Stimulated activated CD4-positive, alpha-beta T cell treated with anti-CD3 and anti-CD28 coated beads, Interleukin-12 subunit alpha, Interleukin-12 subunit beta, amount 100 ng/mL, for 4 hours (primary cell): ENCODE results near the gene CIAO2B.
"Not testable (repeated sequence)": the region's sequence is repeated elsewhere in the genome, so short reads cannot be mapped to it uniquely, and the experiment has no call there.

Experiments used
- DNase-seq: peaks from one replicate; pipeline ENCODE4 v3.0.0-alpha.2; 2020

The CIAO2B gene

DNA sequence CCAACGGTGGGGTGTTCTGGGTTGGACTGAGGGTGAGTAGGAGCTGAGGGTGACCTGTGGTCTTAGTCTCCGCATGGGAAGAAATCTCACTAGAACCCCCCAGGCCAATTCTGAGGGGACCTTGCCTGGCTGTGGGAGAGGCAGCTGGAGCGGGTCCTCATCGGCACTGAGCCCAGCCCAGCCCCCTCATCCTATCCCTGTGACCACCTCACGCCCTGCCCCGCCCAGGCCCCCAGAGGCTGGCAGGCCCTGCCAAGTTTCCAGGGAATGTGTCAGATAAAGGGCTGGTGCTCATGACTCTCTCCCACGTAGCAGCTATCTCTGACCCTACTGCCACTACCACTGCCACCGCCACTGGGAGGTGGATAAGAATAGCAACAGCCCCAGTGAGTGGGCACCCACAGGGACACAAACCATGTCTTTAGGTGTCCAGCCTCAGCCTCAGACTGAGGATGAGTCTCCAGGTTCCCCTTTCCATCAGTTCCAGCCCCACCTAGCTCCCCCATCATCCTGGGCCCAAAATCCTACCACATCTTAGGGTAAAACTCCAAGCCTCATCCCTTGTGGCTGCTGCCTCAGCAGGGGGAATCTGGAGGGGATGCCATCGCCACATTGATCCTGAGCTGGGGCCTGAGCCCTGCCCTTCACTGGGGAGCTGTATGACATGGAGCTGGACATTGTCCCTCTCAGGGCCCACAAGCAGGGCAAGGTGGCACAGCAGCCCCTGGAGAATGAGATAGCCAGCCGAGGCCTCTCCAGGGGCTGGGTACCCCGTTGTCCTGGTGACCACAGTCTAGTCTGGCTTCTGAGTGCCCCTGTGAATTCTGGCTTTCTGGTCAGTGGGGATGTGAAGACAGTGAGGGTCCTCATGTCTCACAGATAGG, 30.4 kb downstream of the CIAO2B start:
- DNase-seq: no peak

DNA sequence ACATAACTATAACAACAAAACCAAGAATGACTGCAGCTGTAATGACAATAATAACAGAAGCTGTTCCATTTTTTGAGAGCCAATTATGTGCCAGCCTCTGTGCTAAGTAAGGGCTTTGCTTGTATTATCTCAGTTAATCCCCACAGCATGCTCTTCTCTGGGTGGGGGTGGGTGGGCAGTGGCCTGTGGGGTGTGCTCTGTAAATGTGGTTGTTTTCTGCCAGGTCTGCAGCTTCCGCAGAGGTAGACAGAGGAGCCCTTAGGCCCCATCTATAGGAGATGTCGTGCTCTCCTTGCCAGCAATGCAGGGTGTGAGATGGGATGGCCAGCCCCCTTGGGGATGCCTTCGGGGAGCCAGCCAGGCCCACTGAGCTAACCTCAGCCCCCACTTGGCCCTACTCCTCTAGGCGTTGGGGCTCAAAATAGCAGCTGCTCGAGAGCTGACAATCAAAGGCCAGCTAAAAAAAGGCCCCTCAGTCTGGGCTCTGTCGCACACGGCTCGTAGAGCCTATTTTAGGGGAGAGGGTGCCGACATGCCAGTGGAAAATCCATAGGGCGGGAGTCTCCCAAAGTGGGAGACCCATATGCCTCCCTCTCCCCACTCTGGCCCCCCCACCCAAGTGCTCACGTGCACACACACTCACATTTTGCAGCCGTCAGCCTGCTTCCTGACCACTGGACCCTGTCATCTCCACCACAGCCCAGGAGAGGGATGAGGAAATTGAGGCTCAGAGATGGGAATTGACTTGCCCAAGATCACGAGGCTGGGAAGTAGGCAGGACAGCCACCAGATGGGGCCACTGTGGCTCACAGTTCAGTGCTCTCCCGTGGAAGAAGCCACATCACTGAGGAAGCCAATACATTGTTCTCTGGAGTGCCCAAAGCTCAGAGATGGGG, 31.3 kb downstream of the CIAO2B start:
- DNase-seq: no peak

DNA sequence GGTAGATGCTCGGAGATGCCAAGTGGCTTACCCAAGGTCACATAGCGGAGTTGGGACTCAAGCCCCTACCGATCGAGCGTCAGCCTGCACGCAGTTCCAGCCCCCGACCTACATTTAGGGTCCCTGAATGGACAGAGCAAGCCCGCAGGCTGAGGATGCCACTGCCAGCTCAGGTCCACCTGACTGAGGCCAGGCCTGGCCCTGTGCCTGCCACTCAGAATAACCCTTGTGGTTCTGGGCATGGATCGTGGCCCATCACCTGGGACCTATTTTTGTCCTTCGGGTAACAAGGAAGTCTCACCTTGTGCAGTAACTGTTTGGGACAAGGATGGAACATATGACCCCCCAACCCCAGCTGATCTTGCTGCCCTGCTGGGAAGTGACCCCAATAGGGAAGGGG, 32.6 kb downstream of the CIAO2B start:
- no peak for DNase-seq

DNA sequence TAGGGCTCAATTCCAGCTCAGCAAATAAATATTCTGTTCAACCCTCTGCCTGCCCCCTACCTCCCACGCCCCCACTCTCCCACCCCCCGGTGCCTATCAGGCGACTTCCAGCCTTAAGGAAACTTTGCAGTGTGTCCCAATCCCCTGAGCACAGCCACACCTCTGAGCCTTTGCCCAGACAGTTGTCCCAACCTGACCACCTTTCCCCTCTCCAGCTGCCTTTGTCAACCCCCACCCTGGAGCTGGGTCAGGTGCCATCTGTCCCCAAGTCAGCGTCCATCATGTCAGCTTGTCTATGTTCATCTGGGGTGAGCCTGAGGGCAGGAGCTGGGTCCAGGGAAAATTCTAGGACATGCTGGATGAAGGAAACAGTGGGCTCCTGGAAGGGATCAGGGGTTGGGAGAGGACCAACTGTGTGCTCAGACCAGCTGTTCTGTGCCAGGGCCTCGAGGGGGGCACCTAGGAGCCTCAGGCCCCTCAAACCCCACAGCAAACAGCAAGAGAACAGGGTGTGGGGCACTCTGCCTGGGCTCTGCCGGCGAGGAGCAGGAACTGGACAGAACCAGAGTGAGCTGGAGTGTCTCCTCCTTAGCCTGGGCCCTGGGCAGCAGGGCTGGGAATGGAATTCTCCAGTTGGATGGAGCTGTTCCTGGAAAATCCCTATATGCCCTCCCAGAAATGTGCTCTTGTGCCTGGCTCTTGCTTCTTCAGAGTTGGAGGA, 33.3 kb downstream of the CIAO2B start:
- DNase-seq: no peak

DNA sequence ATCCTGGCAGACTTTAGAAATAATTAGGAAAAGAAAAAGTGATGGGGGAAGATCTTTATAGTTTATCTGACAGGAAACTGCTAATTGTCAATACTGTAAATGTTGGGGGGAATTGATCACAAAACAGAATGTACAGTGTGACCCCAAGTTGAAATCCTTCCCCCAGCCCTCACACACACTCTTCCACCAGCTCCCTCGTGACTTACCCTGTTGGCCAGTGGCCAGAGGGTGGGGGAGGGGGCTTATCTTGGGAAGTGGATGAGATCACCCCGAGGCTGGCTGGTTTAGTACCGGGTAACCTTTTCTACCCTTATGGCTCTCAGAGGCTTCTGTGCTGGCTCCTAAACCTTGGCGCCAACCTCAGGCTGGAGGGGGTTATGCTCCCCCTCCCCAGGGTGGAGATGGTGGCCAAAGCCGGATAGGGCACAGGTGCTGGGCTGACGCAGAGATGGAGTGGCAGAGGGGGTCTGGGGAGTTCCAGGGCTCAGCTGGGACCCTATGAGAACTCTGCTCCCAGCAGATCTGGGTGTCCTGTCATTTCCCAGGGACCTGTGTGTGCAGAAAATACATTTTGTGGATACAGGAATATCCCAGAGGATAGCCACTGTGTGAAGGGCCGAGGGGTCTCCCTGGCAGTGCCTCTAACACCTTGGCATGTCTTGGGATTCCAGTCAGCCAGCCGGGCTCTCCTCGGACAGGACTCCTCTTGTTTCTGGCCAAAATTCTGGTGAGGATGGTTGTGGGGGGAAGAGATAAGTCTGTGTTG, 34.1 kb downstream of the CIAO2B start:
- DNase-seq: no peak

DNA sequence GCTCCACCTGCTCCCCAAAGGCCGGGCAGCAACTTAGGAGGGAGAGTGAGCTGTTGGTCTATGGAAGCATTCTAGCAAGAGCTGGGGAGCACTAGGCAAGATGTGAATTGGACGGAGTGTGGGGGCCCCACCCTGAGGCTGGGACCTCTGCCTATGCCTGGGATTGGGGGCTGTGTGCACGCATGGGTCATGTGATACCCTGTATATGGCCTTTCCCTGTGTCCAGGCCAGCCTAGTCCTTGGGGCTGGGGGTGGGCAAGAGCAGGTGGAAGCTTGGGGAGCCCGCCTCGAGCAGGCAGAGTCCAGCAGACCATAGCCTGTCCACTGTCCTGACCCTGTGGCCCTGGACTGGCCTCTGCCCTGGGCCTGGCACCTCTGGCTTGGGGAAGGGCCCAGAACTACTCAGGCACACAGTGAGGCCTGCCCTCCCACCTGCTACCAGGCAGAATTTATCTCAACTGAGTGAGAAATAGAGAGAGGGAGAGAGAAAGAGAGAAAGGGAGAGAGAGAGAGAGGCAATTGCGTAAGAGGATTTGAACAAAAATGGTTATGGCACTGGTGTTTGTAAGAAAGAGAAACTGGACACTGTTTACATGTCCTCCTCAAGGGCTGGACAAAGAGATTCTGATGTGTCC, 34.8 kb downstream of the CIAO2B start:
- no peak for DNase-seq

DNA sequence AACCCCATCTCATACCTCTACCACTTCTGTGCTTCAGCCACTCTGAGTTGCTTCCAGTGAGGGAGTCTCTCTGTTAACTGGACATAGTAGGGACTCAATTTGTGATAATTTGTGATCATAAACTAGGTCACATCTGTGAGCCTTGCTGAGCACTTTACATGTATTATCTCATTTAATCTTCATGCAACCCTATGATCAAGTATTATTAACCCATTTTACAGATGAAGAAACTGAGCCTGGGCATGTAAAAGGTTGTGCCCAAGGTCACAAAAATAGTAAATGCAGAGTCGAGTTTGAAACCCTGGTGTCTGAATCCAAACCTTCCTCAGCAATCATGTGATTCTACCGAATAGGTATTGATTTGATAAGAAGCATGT, 35.3 kb downstream of the CIAO2B start:
- no peak for DNase-seq

DNA sequence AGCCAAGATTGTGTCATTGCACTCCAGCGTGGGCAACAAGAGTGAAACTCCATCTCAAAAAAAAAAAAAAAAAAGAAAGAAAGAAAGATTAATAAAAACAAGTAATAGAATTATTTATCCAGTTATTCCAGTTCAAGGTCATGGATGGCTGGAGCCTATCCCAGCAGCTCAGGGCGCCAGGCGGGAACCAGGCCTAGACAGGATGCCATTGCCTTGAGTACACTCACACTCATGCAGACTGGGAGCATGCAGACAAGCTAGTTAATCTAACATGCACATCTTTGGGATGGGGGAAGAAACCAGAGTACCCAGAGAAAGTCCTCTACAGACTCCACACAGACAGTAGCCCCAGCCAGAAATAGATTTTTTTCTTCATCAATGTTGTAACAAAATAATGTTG, 36.0 kb downstream of the CIAO2B start:
- DNase-seq: no peak

DNA sequence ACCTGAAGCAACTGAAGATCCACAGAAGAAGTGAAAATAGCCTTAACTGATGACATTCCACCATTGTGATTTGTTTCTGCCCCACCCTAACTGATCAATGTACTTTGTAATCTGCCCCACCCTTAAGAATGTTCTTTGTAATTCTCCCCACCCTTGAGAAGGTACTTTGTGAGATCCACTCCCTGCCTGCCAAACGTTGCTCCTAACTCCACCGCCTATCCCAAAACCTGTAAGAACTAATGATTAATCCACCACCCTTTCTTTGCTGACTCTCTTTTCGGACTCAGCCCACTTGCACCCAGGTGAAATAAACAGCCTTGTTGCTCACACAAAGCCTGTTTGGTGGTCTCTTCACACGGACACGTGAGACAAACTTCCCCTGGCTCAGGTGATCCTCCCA, 37.5 kb downstream of the CIAO2B start:
- not testable (repeated sequence) for DNase-seq

DNA sequence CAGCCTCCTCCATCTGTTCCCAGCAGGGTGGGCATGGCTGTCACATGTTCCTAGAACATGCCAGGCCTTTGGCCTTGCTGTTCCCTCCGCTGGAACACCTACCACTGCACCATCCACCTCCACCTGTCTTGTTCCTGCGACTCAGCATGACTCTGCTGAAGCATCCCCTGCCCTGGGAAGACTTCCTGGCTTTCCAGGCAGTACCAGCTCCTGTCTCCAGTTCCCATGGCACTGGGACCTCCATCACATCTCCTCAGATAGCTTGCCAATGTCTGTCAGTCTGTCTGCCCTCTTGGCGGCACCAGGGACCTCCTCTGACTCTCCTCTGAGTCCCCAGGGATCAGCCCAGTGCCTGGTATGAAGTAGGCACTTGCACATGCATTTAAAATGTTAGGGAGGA, 38.2 kb downstream of the CIAO2B start:
- DNase-seq: no peak

DNA sequence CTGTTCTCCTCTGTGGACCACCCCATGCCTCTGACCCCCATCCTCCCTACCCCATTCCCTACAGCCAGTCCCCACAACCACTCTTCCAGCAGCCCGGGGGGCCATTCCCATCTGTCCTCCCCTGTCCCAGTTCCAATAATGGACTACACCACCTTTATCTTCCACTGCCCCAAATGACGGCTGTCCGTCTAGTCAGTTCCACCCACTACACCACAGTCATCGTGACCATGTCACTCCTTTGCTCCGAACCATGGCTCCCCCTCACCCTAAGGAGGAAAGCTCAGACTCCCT, 38.6 kb downstream of the CIAO2B start:
- DNase-seq: no peak

DNA sequence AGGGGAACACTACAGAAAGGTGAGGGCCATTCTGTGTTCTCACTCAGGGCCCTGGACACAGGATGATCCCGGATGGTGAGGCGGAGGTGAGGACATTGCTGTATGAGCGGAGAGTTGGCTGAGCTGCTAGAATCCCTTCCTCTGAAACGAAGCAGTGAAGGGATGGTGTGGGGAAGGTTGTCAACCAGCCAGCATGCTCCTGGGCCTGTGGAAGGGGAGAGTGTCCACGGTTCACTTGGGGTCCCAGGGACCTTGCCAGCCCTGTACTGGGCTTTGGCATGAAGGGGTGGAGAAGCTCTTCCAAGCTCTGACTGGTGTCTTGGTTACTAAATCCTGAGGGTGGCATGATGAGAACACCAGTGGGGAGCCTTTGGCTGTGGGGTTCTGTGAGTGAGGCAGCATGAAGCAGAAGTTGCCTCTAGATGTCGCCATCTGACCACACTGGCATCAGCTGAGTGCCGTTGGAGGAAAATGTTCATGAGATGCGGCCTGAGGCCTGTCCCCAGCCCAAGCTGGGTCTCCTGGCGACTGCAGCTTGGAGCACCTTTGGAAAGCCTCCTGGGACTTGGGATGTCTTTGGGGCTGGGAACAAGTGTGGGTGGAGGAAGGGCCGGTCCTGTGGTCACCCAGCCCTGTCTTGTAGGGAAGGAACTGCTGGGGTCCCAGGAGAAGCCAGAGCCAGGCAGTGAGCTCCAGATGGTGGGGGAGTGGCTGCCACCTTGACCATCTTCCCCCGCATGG, 39.1 kb downstream of the CIAO2B start:
- peak; percentile 43 for DNase-seq

DNA sequence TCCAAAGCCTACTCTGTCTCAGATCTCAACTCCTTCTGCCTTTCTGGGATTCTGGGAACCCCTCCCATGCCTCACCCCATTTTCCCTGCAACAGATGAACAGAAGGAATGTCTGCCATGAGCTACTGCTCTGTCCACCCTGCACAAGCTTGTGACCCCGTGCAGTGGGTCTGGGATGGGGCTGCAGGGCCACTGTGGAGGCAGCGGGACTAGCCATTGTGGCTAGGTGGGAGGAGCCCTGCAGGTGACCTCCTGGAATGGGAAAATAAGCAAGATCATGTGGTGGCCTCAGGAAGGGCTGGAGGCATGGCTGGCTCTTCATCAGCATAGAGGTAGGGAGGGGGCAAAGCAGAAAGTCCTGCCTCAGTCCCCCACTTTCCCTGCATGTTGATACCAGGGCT, 40.1 kb downstream of the CIAO2B start:
- no peak for DNase-seq

DNA sequence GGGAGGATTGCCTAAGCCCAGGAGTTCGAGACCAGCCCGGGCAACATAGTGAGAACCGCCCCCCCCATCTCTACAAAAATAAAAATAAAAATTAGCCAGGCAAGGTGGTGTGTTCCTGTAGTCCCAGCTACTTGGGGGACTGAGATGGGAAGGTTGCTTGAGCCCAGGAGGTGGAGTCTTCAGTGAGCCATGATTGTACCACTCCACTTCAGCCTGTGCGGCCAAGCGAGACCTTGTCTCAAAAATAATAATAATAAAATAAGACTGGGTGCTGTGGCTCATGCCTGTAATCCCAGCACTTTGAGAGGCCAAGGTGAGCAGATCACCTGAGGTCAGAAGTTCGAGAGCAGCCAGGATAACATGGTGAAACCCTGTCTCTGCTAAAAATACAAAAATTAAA, 42.4 kb downstream of the CIAO2B start:
- DNase-seq: no peak

DNA sequence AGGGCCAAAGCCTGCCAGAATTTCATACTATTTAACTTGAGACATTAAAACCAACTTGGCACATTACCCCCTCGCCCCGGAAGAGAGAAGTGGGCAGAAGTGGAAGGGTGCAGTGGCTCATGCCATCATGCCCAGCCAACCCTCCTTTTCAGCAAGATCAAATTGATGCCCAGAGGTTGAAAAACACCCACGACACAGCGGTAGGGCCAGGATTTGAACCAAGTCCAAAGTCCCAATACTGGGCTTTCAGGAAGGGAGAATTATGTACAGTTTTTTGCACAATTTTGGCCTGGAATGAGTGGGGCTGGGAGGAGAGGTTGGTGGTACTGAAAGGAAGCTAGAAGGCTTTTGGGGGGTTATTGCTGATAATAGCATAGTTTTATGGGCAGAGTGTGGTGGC, 42.8 kb downstream of the CIAO2B start:
- DNase-seq: no peak

DNA sequence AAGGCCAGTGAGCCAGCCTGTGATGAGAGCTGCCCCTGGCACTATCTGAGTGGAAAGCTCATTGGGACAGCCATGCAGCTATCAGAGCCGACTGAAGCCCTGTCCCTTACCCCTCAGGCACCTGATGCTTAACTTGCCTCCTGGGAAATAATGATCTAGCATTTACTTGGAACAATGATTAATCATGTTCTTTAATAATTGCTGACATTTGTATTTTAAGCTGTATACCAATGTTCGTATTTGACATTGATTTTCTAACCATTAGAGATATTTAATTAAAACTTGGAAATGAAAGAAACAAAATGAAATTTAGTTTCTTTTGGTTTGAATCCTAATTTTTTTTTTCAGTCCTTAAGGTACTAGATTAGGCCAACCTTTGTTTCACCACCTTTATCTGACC, 43.4 kb downstream of the CIAO2B start:
- DNase-seq: no peak

DNA sequence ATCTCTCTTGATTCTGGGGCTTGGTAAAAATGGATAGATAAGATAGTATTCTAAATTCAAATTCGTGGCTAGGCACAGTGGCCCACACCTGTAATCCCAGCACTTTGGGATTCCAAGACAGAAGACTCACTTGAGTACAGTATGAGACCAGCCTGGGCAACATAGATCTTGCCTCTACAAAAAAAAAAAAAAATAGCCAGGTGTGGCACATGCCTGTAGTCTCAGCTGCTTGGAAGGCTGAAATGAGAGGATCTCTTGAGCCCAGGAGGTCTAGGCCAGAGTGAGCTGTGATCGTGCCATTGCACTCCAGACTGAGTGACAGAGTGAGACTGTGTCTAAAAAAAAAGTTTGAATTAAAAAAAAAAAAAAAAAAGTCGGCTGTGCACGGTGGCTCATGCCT, 44.6 kb downstream of the CIAO2B start:
- DNase-seq: no peak

DNA sequence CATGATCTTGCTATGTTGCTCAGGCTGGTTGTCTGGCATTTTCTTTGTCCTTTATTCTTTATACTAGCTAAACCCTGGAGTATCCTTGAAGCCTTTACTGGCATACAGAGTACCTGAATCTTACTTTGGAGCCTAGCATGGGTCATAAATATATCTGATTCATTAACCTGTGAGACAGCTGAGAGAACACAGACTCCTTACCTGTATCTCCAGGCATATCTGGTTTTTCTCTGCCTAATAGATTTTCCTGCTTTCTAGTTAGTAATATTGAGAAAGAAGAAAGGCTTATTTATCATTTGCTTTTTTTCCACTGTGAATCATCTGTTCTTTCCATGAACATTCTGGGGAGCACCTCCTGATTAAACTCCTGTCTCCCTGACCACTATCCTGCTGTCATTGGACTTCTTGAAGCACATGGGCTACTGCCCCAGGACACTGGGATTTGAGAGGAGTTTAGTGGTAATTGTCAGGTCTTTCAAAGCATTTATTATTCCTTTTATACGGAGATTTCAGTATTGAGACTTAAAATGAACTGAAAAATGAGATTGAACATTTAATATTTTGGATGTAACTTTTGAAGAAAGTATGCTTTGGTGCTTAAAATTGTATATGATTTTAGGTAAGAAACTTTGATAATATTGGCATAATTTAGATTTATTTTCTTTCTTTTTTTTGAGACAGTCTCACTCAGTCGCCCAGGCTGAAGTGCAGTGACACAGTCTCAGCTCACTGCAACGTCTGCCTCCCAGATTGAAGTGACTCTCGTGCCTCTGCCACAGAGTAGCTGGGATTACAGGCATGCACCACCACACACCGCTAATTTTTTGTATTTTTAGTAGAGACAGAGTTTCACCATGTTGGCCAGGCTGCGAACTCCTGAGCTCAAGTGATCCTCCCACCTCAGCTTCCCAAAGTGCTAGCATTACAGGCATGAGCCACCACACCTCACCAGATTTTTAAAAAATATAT, 45.3 kb downstream of the CIAO2B start:
- DNase-seq: no peak

DNA sequence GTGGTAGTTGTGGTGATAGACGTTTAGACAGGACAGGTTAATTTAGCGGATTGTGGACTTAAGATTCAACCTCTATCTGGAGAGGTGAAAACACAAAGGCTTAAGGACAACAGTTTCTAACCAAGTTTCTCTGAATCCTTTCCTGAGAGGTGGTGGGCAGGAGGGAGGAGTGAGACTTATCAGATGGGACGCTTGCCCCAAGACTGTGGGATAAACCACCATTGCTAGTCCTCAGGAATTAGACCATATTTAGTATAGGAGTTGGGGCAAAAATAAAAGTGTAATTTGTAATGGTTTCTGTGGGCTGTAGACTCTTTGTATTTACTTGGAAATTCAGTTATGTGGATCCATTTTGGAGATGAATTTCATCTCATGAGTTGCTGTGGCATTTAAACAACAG, 47.3 kb downstream of the CIAO2B start:
- no peak for DNase-seq

DNA sequence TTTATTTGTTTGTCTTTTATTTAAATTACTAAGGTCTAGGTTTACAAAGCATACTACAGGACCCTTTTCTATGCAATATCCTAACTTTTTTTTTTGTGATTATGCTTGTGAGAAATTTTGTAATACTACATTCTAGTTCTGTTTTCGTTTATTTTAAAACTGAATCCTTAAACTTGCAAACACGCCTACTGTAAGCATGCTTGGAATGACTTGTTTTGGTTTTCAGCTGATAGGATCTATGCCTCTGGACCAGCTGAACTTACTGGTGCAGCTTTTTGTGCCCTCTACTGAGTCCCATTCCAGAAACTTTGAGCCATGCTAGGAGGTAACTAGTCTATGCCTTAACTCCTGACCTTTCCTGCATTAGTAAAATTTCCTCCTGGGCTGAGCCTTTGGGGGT, 47.9 kb downstream of the CIAO2B start:
- DNase-seq: no peak
